ENCODE measurements around the gene ORC5. TPM values are rescaled to one million over a fixed set of nuclear protein-coding genes. Genes with fewer than 3 reads are reported as not detected.

The ORC5 gene
- total and polyA plus RNA-seq, 2 experiments from 2014 or later, result 23.3 to 24.9 TPM

- 73 to 87% methylated on average over 2 of the region's 2 CpGs for WGBS, 2 experiments (ENCODE audit: low coverage in 1 of 2, low lambda C conversion rate in 2 of 2, missing lambda C conversion rate in 2 of 2)
- no peaks in the 10 kb centered on the region for H4K20me1 ChIP-seq (ENCODE audit: insufficient read depth)
- no peak for DNase-seq
- H3K4me2 ChIP-seq (ENCODE audit: unreplicated experiment), result no peak overlapping the region
- H3K79me2 ChIP-seq (ENCODE audit: insufficient read depth), result no peaks in the 10 kb centered on the region
- no peaks in the 10 kb centered on the region for H3K9me3 ChIP-seq (ENCODE audit: low read depth)
- in situ Hi-C loops (cut with MboI), result no loop called here
- no peak overlapping the region for H3K27ac ChIP-seq
- no peaks in the 10 kb centered on the region for H3F3A ChIP-seq (ENCODE audit: insufficient read depth)
- no peaks in the 10 kb centered on the region for H3K27me3 ChIP-seq (replicated peaks; ENCODE audit: insufficient read depth)
- H3K36me3 ChIP-seq (ENCODE audit: low read depth), result peaks cover 19% of the 10 kb centered on the region
- H2AFZ ChIP-seq, result no peak overlapping the region
- no peak overlapping the region for H3K9ac ChIP-seq
- no peak overlapping the region for H3K4me3 ChIP-seq
- TF ChIP-seq EZH2phosphoT487 (IDR thresholded peaks at IDR 0.05; ENCODE audit: insufficient read depth, low read depth) (no peak), EZH2 (IDR thresholded peaks at IDR 0.05; ENCODE audit: insufficient read depth, poor library complexity, severe bottlenecking) (no peak)
- peaks cover 7% of the 10 kb centered on the region; the same call in 1 of the 2 replicates for H3K4me1 ChIP-seq (ENCODE audit: insufficient read depth)
- no peaks in the 10 kb centered on the region for H3K9me2 ChIP-seq (ENCODE audit: insufficient read depth)
These were observed 71.3 kb downstream of the ORC5 start for GRCh38 chr7:104136561-104136960.

- no peak overlapping the region for H3K27ac ChIP-seq
- no peaks in the 10 kb centered on the region for H3K79me2 ChIP-seq (ENCODE audit: insufficient read depth)
- H3K4me1 ChIP-seq (ENCODE audit: insufficient read depth), result peaks cover 7% of the 10 kb centered on the region; the same call in 1 of the 2 replicates
- H3K36me3 ChIP-seq (ENCODE audit: low read depth), result peaks cover 19% of the 10 kb centered on the region
- H3K27me3 ChIP-seq (replicated peaks; ENCODE audit: insufficient read depth), result no peaks in the 10 kb centered on the region
- no peak overlapping the region for H3K9ac ChIP-seq
- no peaks in the 10 kb centered on the region for H4K20me1 ChIP-seq (ENCODE audit: insufficient read depth)
- no peaks in the 10 kb centered on the region for H3K9me3 ChIP-seq (ENCODE audit: low read depth)
- DNase-seq, result no peak
- no peaks in the 10 kb centered on the region for H3K9me2 ChIP-seq (ENCODE audit: insufficient read depth)
- H3K4me2 ChIP-seq (ENCODE audit: unreplicated experiment), result no peak overlapping the region
- WGBS, 2 experiments (ENCODE audit: low coverage in 1 of 2, low lambda C conversion rate in 2 of 2, missing lambda C conversion rate in 2 of 2), result 88 to 92% methylated on average over 4 of the region's 4 CpGs
- in situ Hi-C loops (cut with MboI), result no loop called here
- H3K4me3 ChIP-seq, result no peak overlapping the region
- H3F3A ChIP-seq (ENCODE audit: insufficient read depth), result no peaks in the 10 kb centered on the region
- no peak overlapping the region for H2AFZ ChIP-seq
- TF ChIP-seq EZH2phosphoT487 (IDR thresholded peaks at IDR 0.05; ENCODE audit: insufficient read depth, low read depth), result no peak
- TF ChIP-seq EZH2 (IDR thresholded peaks at IDR 0.05; ENCODE audit: insufficient read depth, poor library complexity, severe bottlenecking), result no peak
These were observed 71.9 kb downstream of the ORC5 start for GRCh38 chr7:104135760-104136558.

DNA sequence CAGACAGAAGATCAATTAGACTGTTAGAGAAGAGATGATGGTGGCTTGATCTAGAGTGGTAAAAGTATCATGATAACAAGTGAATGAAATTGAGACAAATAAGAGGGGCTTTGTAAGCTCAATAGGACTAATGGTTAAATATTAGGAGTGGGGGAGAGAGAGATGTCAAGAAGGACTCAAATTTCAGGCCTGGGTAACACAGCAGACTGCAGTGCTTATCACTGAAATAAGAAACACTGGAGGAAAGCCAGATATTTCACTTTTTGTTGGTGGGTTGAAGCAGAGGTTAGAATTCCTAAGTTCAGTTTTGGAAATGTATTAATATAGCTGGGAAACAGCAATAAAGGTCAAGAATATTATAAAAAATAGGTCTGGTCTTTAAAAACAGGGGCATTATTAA is 74.6 kb downstream of the ORC5 start:
- Histone ChIP-seq H3K4me3 (no peak overlapping the region), H3K4me2 (ENCODE audit: unreplicated experiment) (no peak overlapping the region), H3K9me3 (ENCODE audit: low read depth) (no peaks in the 10 kb centered on the region), H3K9me2 (ENCODE audit: insufficient read depth) (no peaks in the 10 kb centered on the region), H3K27me3 (replicated peaks; ENCODE audit: insufficient read depth) (no peaks in the 10 kb centered on the region), H3F3A (ENCODE audit: insufficient read depth) (no peaks in the 10 kb centered on the region), H4K20me1 (ENCODE audit: insufficient read depth) (no peaks in the 10 kb centered on the region), H3K79me2 (ENCODE audit: insufficient read depth) (no peaks in the 10 kb centered on the region), H3K4me1 (ENCODE audit: insufficient read depth) (peaks cover 4% of the 10 kb centered on the region; the same call in 1 of the 2 replicates), H3K27ac (no peak overlapping the region), H2AFZ (no peak overlapping the region), H3K9ac (no peak overlapping the region), H3K36me3 (ENCODE audit: low read depth) (peaks cover 29% of the 10 kb centered on the region)
- in situ Hi-C loops (cut with MboI), result no loop called here
- TF ChIP-seq EZH2phosphoT487 (IDR thresholded peaks at IDR 0.05; ENCODE audit: insufficient read depth, low read depth), result no peak
- TF ChIP-seq EZH2 (IDR thresholded peaks at IDR 0.05; ENCODE audit: insufficient read depth, poor library complexity, severe bottlenecking), result no peak
- DNase-seq, result no peak

GRCh38 chr7:104130726-104131125 is 77.1 kb downstream of the ORC5 start:
- H3K36me3 ChIP-seq (ENCODE audit: low read depth), result peaks cover 29% of the 10 kb centered on the region

More at GRCh38 chr7:104130726-104131125, 77.1 kb downstream of the ORC5 start:
- WGBS, 2 experiments (ENCODE audit: low coverage in 1 of 2, low lambda C conversion rate in 2 of 2, missing lambda C conversion rate in 2 of 2), result 98 to 99% methylated on average over 4 of the region's 4 CpGs
- H3K79me2 ChIP-seq (ENCODE audit: insufficient read depth), result no peaks in the 10 kb centered on the region
- no peaks in the 10 kb centered on the region for H3K27me3 ChIP-seq (replicated peaks; ENCODE audit: insufficient read depth)
- H2AFZ ChIP-seq, result no peak overlapping the region
- no peaks in the 10 kb centered on the region for H4K20me1 ChIP-seq (ENCODE audit: insufficient read depth)
- in situ Hi-C loops (cut with MboI), result no loop called here
- H3K4me1 ChIP-seq (ENCODE audit: insufficient read depth), result no peaks in the 10 kb centered on the region
- H3K9ac ChIP-seq, result no peak overlapping the region
- H3K9me3 ChIP-seq (ENCODE audit: low read depth), result no peaks in the 10 kb centered on the region
- no peaks in the 10 kb centered on the region for H3F3A ChIP-seq (ENCODE audit: insufficient read depth)
- H3K4me2 ChIP-seq (ENCODE audit: unreplicated experiment), result no peak overlapping the region
- DNase-seq, result no peak
- no peaks in the 10 kb centered on the region for H3K9me2 ChIP-seq (ENCODE audit: insufficient read depth)
- H3K27ac ChIP-seq, result no peak overlapping the region
- no peak overlapping the region for H3K4me3 ChIP-seq
- no peak for TF ChIP-seq EZH2 (IDR thresholded peaks at IDR 0.05; ENCODE audit: insufficient read depth, poor library complexity, severe bottlenecking)

Data from GM23248 (cell line).